SK-N-MC (cell line): Measurements from ENCODE around the gene LAG3.

Experiments
- EZH2 ChIP-seq: fragments of 200-600 bp; sonication (generic); IDR thresholded peaks from one replicate; pipeline ENCODE4 v1.6.1; 2017; ENCODE audit warnings: antibody characterized with exemption
- POLR2AphosphoS5 ChIP-seq: IDR thresholded peaks from 2 replicates; pipeline ENCODE4 v1.6.1; 2012; ENCODE audit warnings: mild to moderate bottlenecking, low read depth, low read length, borderline replicate concordance

GRCh38 chr12:6825398-6826124 is 53.2 kb downstream of the LAG3 start:
- TF ChIP-seq POLR2AphosphoS5: no peak
- TF ChIP-seq EZH2: no peak
